Fibroblast of lung (primary cell): Measurements from ENCODE around the gene COL8A1. TPM values are rescaled to one million over a fixed set of nuclear protein-coding genes. Genes with fewer than 3 reads are reported as not detected.

Experiments used
- DNase-seq, 2 donors: peaks; one replicate each; pipeline versions ENCODE4 v3.0.0 to v3.0.0-alpha.2; 2010; ENCODE audit warnings: low read depth in 2 of 2
- H2AFZ ChIP-seq: 2 replicates; pipeline ENCODE4 v1.5.1; 2012; ENCODE audit warnings: low read length, control low read depth, inconsistent platforms
- H3K27ac ChIP-seq: 2 replicates; pipeline ENCODE4 v1.5.1; 2011; ENCODE audit warnings: low read length, control low read depth; ENCODE audit not compliant: insufficient read depth
- H3K27me3 ChIP-seq: 2 replicates; pipeline ENCODE4 v1.5.1; 2011; ENCODE audit warnings: mild to moderate bottlenecking, low read length; ENCODE audit not compliant: control insufficient read depth, insufficient read depth
- H3K36me3 ChIP-seq: 2 replicates; pipeline ENCODE4 v1.5.1; 2011; ENCODE audit warnings: low read length; ENCODE audit not compliant: control insufficient read depth, insufficient read depth
- H3K4me1 ChIP-seq: 2 replicates; pipeline ENCODE4 v1.5.1; 2011; ENCODE audit warnings: low read length; ENCODE audit not compliant: control insufficient read depth, insufficient read depth; ENCODE audit errors: extremely low read depth
- H3K4me2 ChIP-seq: 2 replicates; pipeline ENCODE4 v1.5.1; 2011; ENCODE audit warnings: low read length, control low read depth; ENCODE audit not compliant: insufficient read depth; ENCODE audit errors: extremely low read depth
- H3K4me3 ChIP-seq, 4 experiments: fragments of 200-600 bp in 1 of 4; sonication (generic) in 1 of 4; replicated peaks in 1 of 4; 2 replicates each; pipeline ENCODE4 v1.5.1; 2011 to 2016; ENCODE audit warnings: low read length in 4 of 4, low read depth in 3 of 4, mild to moderate bottlenecking in 3 of 4, control low read depth in 2 of 4, inconsistent platforms in 1 of 4, mixed read lengths in 1 of 4; ENCODE audit not compliant: insufficient read depth in 1 of 4; ENCODE audit errors: control extremely low read depth in 1 of 4
- H3K79me2 ChIP-seq: 2 replicates; pipeline ENCODE4 v1.5.1; 2012; ENCODE audit warnings: mild to moderate bottlenecking, low read length, inconsistent platforms; ENCODE audit not compliant: control insufficient read depth, insufficient read depth
- H3K9ac ChIP-seq: 2 replicates; pipeline ENCODE4 v1.5.1; 2011; ENCODE audit warnings: mild to moderate bottlenecking, low read length, control low read depth; ENCODE audit not compliant: insufficient read depth
- H3K9me3 ChIP-seq: 2 replicates; pipeline ENCODE4 v1.5.1; 2012; ENCODE audit warnings: low read depth, low read length; ENCODE audit not compliant: control insufficient read depth, insufficient read depth
- H4K20me1 ChIP-seq: 2 replicates; pipeline ENCODE4 v1.5.1; 2011; ENCODE audit warnings: low read length; ENCODE audit not compliant: control insufficient read depth, insufficient read depth; ENCODE audit errors: extremely low read depth
- CTCF ChIP-seq, 2 donors: IDR thresholded peaks in 1 of 2; conservative IDR thresholded peaks in 1 of 2; 1 replicate in 1 of 2; 2 replicates in 1 of 2; pipeline ENCODE4 v1.5.1; 2011 to 2012; ENCODE audit warnings: low read length in 2 of 2, control low read depth in 1 of 2, inconsistent platforms in 1 of 2, low read depth in 1 of 2, mild to moderate bottlenecking in 1 of 2
- EZH2 ChIP-seq: IDR thresholded peaks from 2 replicates; pipeline ENCODE4 v1.5.1; 2012; ENCODE audit warnings: low read length, control low read depth, mild to moderate bottlenecking; ENCODE audit errors: missing control alignments
- polyA plus RNA-seq, 2 donors: library from polyadenylated mRNA; depleted of rRNA in 1 of 2; stranded (reverse) in 1 of 2; unstranded in 1 of 2; fragments of >200 nt; gene quantifications; 2 replicates each; pipeline ENCODE4 v1.2.1, GENCODE V29; 2011 to 2012; ENCODE audit warnings: missing spikeins in 1 of 2
- total RNA-seq: library from RNA; depleted of rRNA; stranded (reverse); fragments of >200 nt; gene quantifications from 2 replicates; pipeline ENCODE4 v1.2.1, GENCODE V29; 2014

Gene COL8A1
- total and polyA plus RNA-seq, 2 donors (not counting 1 experiment from before 2014, with no cell fraction given), result 85.4 to 215 TPM

- TF ChIP-seq CTCF (conservative IDR thresholded peaks at IDR 0.05 in 1 of 2, IDR thresholded peaks at IDR 0.05 in 1 of 2; ENCODE audit: low read depth in 1 of 2, low read length in 2 of 2) (no peak), EZH2 (no peak)
- Histone ChIP-seq H3K79me2 (peaks cover 25% of the 10 kb centered on the region), H3K27me3 (no peaks in the 10 kb centered on the region), H3K27ac (peak overlapping the region; percentile 52), H4K20me1 (no peaks in the 10 kb centered on the region), H3K4me2 (no peak overlapping the region), H3K36me3 (no peaks in the 10 kb centered on the region), H3K9ac (no peak overlapping the region), H3K4me3 (no peak overlapping the region), H3K4me1 (peaks cover 19% of the 10 kb centered on the region), H2AFZ (no peak overlapping the region), H3K9me3 (no peaks in the 10 kb centered on the region)
- peak; percentile 74 to 75 for DNase-seq
These were observed 208.2 kb downstream of the COL8A1 start for GRCh38 chr3:99846477-99847160.

- no peak overlapping the region for H3K27ac ChIP-seq
- no peak overlapping the region for H3K4me2 ChIP-seq
- peaks cover 19% of the 10 kb centered on the region for H3K4me1 ChIP-seq
These were observed 210.0 kb downstream of the COL8A1 start for GRCh38 chr3:99848433-99848832.

More at GRCh38 chr3:99848433-99848832, 210.0 kb downstream of the COL8A1 start:
- Histone ChIP-seq H3K9me3 (no peaks in the 10 kb centered on the region), H3K4me3 (no peak overlapping the region), H3K79me2 (peaks cover 31% of the 10 kb centered on the region), H3K9ac (no peak overlapping the region), H3K27me3 (no peaks in the 10 kb centered on the region), H2AFZ (no peak overlapping the region), H3K36me3 (no peaks in the 10 kb centered on the region), H4K20me1 (no peaks in the 10 kb centered on the region)
- DNase-seq, result no peak
- no peak for TF ChIP-seq CTCF (conservative IDR thresholded peaks at IDR 0.05 in 1 of 2, IDR thresholded peaks at IDR 0.05 in 1 of 2; ENCODE audit: low read depth in 1 of 2, low read length in 2 of 2)
- TF ChIP-seq EZH2, result no peak

Other genes with a start within 250 kb of the COL8A1 start
- 6.7 and 6.9 TPM in 2 replicates for gene CMSS1, start 179.3 kb downstream of the COL8A1 start, total RNA-seq
- gene CMSS1, start 179.3 kb downstream of the COL8A1 start, polyA plus RNA-seq, result 13.2 and 28.3 TPM in 2 replicates